Gastrocnemius medialis (tissue), 4 donors: Measurements from ENCODE around the gene CYB5B. TPM values are rescaled to one million over a fixed set of nuclear protein-coding genes. Genes with fewer than 3 reads are reported as not detected.

Experiments
- ATAC-seq, 2 donors: fragments of 150-250 bp; one replicate each; pipeline ENCODE4 v1.9.1; 2016
- DNase-seq, 2 donors: peaks; one replicate each; pipeline ENCODE4 v3.0.0-alpha.2; 2019
- H3K27ac ChIP-seq, 4 donors: fragments of 200-600 bp; sonication (generic); 1 replicate in 1 of 4; 2 replicates in 3 of 4; pipeline ENCODE4 v1.5.1; 2016 to 2018; ENCODE audit warnings: mild to moderate bottlenecking in 2 of 4, moderate library complexity in 1 of 4
- H3K27me3 ChIP-seq, 3 donors: fragments of 200-600 bp; sonication (generic) in 2 of 3; 1 replicate in 1 of 3; 2 replicates in 2 of 3; pipeline versions ENCODE4 v1.5.1 to v1.6.0; 2016 to 2019; ENCODE audit warnings: mild to moderate bottlenecking in 1 of 3, moderate library complexity in 1 of 3
- H3K36me3 ChIP-seq, 2 donors: fragments of 200-600 bp; sonication (generic) in 1 of 2; one replicate each; pipeline ENCODE4 v1.5.1; 2017 to 2018
- H3K4me1 ChIP-seq, 2 donors: fragments of 200-600 bp; sonication (generic) in 1 of 2; one replicate each; pipeline ENCODE4 v1.5.1; 2016 to 2017; ENCODE audit warnings: mild to moderate bottlenecking in 2 of 2
- H3K4me3 ChIP-seq, 4 donors: fragments of 200-600 bp; sonication (generic) in 3 of 4; 1 replicate in 1 of 4; 2 replicates in 3 of 4; pipeline ENCODE4 v1.5.1; 2016 to 2019; ENCODE audit warnings: mild to moderate bottlenecking in 2 of 4
- H3K9me3 ChIP-seq, 3 donors: fragments of 200-600 bp; sonication (generic) in 2 of 3; 1 replicate in 1 of 3; 2 replicates in 2 of 3; pipeline ENCODE4 v1.5.1; 2016 to 2019
- POLR2A ChIP-seq, 2 donors: fragments of 450-650 bp; IDR thresholded peaks; one replicate each; pipeline ENCODE4 v1.6.1; 2017; ENCODE audit warnings: antibody characterized with exemption in 2 of 2, mild to moderate bottlenecking in 2 of 2, moderate library complexity in 2 of 2
- in situ Hi-C, 4 donors: fragments of 200-750 bp; cut with MboI; loops; one replicate each; pipeline versions ENCODE4 v1.15.0 to v1.8.0; 2017; ENCODE audit warnings: low sequenced_read_pairs in 4 of 4
- intact Hi-C: fragments of 100-400 bp; cut with DNase I; formaldehyde crosslinking; loops from one replicate; pipeline ENCODE4 v1.15.1; 2023; ENCODE audit warnings: low total_unique reads
- total RNA-seq, 4 donors: library from RNA; depleted of rRNA; stranded (reverse); fragments of >200 nt; gene quantifications; one replicate each; pipeline versions ENCODE4 v1.1.0 to v1.2.3, GENCODE V29; 2016
- TF ChIP-seq, protein P1 (sequence below), 5 experiments: fragments of 450-650 bp in 3 of 5; fragments of 200-600 bp in 2 of 5; sonication (generic) in 2 of 5; IDR thresholded peaks in 4 of 5; conservative IDR thresholded peaks in 1 of 5; 1 replicate in 4 of 5; 2 replicates in 1 of 5; pipeline ENCODE4 v1.5.1; 2016 to 2019; ENCODE audit warnings: antibody characterized with exemption in 5 of 5, mild to moderate bottlenecking in 3 of 5, moderate library complexity in 3 of 5

The CYB5B gene, protein sequence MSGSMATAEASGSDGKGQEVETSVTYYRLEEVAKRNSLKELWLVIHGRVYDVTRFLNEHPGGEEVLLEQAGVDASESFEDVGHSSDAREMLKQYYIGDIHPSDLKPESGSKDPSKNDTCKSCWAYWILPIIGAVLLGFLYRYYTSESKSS
- 10 to 100 TPM; 18.5 to 50.1 (median 26.3) TPM for total RNA-seq

DNA sequence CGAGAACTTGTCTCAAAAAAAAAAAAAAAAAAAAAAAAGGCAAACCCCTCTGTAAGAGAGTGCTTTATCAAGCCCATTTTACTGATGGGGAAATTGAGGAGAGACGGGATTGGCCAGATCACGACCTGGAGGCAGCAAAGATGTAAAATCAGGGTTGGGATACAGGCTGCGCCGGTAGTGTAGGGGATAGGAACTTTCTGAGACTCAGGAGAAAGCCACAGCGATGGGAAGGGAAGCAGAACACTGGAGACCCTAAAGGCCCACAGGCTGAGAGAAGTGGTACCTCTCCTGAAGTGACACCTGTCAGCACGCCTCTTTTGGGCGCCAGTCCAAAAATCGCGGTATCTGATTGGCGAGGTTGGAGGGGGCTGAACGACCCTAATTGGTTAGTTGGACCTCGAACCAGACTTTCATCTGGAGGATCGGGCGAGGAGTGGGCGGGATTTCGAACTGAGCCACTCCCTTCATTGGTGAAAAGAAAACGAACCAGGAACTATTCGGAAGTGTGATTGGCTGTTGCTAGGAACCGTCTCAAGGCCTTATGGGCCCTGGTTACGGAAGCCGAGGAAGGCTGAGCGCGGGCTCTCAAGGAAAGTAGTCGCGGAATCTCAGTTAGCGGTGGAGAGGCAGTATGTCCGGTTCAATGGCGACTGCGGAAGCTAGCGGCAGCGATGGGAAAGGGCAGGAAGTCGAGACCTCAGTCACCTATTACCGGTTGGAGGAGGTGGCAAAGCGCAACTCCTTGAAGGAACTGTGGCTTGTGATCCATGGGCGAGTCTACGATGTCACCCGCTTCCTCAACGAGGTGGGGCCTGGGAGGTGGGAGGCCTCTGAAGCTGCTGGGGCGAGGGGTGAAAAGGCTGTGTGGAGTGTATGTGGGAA lies at the start of gene CYB5B:
TSS of gene CYB5B (plus strand) at position 567 of the 882 bp plus-strand sequence. CDS start at position 632, 65 bp downstream.
- Histone ChIP-seq H3K9me3 (no peaks in the 10 kb centered on the region), H3K27me3 (no peaks in the 10 kb centered on the region), H3K36me3 (no peaks in the 10 kb centered on the region), H3K4me3 (peak within 1 kb of the TSS; percentile 70 to 90 (median 79)), H3K27ac (peak within 1 kb of the TSS; percentile 76 to 88 (median 80)), H3K4me1 (peaks cover 10 to 12% of the 10 kb centered on the region in 2 donors)
- intact Hi-C loops (loop anchor here (1.0 to 2.0 kb wide), 3 partner anchors 21 to 141 kb away; partner anchors contain the start of gene NFAT5), in situ Hi-C loops (no loop called here)
- TF ChIP-seq POLR2A (IDR thresholded peaks at IDR 0.05): peak; percentile 62 to 64
- TF ChIP-seq, protein P1, sequence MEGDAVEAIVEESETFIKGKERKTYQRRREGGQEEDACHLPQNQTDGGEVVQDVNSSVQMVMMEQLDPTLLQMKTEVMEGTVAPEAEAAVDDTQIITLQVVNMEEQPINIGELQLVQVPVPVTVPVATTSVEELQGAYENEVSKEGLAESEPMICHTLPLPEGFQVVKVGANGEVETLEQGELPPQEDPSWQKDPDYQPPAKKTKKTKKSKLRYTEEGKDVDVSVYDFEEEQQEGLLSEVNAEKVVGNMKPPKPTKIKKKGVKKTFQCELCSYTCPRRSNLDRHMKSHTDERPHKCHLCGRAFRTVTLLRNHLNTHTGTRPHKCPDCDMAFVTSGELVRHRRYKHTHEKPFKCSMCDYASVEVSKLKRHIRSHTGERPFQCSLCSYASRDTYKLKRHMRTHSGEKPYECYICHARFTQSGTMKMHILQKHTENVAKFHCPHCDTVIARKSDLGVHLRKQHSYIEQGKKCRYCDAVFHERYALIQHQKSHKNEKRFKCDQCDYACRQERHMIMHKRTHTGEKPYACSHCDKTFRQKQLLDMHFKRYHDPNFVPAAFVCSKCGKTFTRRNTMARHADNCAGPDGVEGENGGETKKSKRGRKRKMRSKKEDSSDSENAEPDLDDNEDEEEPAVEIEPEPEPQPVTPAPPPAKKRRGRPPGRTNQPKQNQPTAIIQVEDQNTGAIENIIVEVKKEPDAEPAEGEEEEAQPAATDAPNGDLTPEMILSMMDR (IDR thresholded peaks at IDR 0.05 in 4 of 5, conservative IDR thresholded peaks at IDR 0.05 in 1 of 5): peak in 1 of 5 experiments; percentile 19
- peak; percentile 100 for ATAC-seq
- peak; percentile 93 to 96 for DNase-seq

DNA sequence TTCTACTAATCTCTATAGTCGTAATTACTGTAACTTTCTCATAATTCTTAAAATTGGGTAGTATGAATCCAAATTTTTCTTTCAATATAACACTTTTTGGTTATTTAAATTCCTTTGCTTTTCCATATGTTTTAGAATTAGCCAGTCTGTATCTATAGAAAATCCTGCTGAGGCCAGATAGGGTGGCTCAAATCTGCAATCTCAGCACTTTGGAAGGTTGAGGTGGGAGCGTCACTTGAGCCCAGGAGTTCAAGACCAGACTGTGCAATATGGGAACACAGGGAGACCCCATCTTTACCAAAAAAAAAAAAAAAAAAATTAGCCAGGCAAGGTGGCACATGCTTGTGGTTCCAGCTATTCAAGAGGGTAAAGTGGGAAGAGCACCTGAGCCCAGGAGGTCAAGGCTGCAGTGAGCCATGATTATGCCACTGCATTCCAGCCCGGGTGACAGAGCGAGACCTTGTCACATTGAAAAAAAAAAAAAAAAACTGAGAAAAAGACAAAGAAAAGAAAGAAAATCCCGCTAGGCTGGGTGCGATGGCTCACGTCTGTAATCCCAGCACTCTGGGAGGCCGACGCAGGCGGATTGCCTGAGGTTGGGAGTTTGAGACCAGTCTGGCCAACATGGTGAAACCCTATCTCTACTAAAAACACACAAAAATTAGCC lies 47.9 kb upstream of the CYB5B start:
- Histone ChIP-seq H3K36me3 (peaks cover 0 to 29% of the 10 kb centered on the region in 2 donors), H3K27ac (no peak overlapping the region), H3K4me1 (no peaks in the 10 kb centered on the region), H3K4me3 (no peak overlapping the region), H3K27me3 (no peaks in the 10 kb centered on the region), H3K9me3 (no peaks in the 10 kb centered on the region)
- no peak for DNase-seq
- intact Hi-C loops (no loop called here), in situ Hi-C loops (loop anchor here in 1 of 4 donors (25.0 kb wide), 1 partner anchor 386 kb away; the partner anchor contains the start of genes NOB1 and WWP2)
- no peak for TF ChIP-seq POLR2A (IDR thresholded peaks at IDR 0.05)
- TF ChIP-seq, protein P1 (IDR thresholded peaks at IDR 0.05 in 4 of 5, conservative IDR thresholded peaks at IDR 0.05 in 1 of 5): no peak
- no peak for ATAC-seq

DNA sequence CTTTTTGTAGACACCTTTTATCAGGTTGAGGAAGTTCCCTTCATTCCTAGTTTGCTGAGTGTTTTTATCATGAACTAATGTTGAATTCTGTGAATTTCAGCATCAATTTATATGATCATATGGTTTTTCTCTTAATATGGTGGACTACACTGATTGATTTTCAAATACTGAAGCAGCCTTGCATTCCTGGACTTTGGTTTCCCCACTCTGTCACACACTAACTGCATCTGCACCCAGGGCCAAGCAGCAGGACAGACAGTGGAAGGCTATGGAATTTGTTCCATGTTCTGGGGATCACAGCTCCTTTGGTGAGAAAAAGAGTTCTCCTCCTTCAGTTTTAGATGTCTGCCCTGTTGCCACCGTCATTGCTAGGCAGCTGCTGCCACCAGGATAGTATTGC lies 46.4 kb upstream of the CYB5B start:
- peaks cover 0 to 40% of the 10 kb centered on the region in 2 donors for H3K36me3 ChIP-seq
- H3K27ac ChIP-seq: no peak overlapping the region
- TF ChIP-seq, protein P1 (IDR thresholded peaks at IDR 0.05 in 4 of 5, conservative IDR thresholded peaks at IDR 0.05 in 1 of 5): no peak
- TF ChIP-seq POLR2A (IDR thresholded peaks at IDR 0.05): no peak
- no peaks in the 10 kb centered on the region for H3K9me3 ChIP-seq
- no peak for ATAC-seq
- no peaks in the 10 kb centered on the region for H3K4me1 ChIP-seq
- no peak overlapping the region for H3K4me3 ChIP-seq
- H3K27me3 ChIP-seq: no peaks in the 10 kb centered on the region
- in situ Hi-C loops: loop anchor here in 1 of 4 donors (25.0 kb wide), 1 partner anchor 384 kb away; the partner anchor contains the start of genes NOB1 and WWP2
- DNase-seq: no peak
- intact Hi-C loops: no loop called here

DNA sequence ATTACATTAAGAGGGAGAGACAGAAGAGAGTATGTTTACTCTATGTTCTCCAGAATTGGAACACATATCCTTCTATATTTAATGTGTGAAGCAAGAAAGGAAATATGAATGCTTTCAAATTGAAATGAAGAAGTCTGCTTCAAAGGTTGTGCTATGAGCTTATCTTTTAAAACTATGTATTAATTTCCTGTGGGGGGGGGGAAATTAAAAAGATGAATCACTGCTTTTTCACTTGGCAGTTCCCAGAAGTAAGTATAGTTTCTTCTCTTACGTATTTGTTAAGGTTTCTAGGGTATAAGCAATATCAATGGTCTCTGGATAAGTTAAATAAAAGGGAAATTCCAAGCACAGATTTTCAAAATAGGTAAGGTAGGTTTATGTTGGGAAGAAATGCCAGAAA lies 45.7 kb upstream of the CYB5B start:
- no peaks in the 10 kb centered on the region for H3K9me3 ChIP-seq
- in situ Hi-C loops (loop anchor here in 1 of 4 donors (25.0 kb wide), 1 partner anchor 384 kb away; the partner anchor contains the start of genes NOB1 and WWP2), intact Hi-C loops (no loop called here)
- ATAC-seq (no peak), DNase-seq (no peak)
- no peak for TF ChIP-seq POLR2A (IDR thresholded peaks at IDR 0.05)
- TF ChIP-seq, protein P1 (IDR thresholded peaks at IDR 0.05 in 4 of 5, conservative IDR thresholded peaks at IDR 0.05 in 1 of 5): no peak
- H3K27ac ChIP-seq: no peak overlapping the region
- H3K4me1 ChIP-seq: no peaks in the 10 kb centered on the region
- H3K27me3 ChIP-seq: no peaks in the 10 kb centered on the region
- no peak overlapping the region for H3K4me3 ChIP-seq
- H3K36me3 ChIP-seq: peaks cover 0 to 46% of the 10 kb centered on the region in 2 donors
